ENCODE data around the gene PGS1. TPM values are rescaled to one million over a fixed set of nuclear protein-coding genes. Genes with fewer than 3 reads are reported as not detected.

Gene PGS1
- total RNA-seq, 4 donors from 2014 or later: 23.9 to 51.7 (median 34.2) TPM

DNA sequence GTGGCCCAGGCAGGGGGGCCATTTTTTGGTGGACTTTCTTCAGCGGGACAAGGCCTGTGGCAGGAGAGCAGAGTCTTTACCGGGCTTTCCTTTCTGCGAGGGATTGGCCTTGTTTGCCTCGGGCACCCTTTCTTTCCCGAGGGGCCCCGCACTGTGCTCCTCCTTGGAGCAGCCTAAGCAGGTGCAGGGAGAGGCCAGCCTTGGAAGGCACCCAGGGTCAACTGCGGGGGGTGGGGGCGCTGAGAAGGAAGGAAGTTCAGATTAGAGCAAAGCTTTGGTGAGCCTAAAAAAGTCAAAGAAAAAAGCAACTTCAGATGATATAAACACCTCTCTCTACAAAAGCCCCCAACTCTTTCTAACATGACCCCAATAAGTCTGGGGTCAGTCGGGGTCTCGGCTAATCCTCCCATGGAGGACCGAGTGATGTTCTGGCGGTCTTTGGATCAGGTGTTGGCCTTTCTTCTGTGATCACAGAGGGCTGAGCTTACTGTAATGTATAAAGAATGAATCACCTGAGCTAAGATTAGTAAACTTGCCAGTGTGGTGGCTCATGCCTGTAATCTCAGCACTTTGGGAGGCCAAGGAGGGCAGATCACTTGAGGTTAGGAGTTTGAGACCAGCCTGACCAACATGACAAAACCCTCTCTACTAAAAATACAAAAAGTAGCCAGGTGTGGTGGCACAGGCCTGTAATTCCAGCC is 63.0 kb downstream of the PGS1 start:
- H3K27me3 ChIP-seq: peaks cover 7% of the 10 kb centered on the region
- TF ChIP-seq, protein P1, sequence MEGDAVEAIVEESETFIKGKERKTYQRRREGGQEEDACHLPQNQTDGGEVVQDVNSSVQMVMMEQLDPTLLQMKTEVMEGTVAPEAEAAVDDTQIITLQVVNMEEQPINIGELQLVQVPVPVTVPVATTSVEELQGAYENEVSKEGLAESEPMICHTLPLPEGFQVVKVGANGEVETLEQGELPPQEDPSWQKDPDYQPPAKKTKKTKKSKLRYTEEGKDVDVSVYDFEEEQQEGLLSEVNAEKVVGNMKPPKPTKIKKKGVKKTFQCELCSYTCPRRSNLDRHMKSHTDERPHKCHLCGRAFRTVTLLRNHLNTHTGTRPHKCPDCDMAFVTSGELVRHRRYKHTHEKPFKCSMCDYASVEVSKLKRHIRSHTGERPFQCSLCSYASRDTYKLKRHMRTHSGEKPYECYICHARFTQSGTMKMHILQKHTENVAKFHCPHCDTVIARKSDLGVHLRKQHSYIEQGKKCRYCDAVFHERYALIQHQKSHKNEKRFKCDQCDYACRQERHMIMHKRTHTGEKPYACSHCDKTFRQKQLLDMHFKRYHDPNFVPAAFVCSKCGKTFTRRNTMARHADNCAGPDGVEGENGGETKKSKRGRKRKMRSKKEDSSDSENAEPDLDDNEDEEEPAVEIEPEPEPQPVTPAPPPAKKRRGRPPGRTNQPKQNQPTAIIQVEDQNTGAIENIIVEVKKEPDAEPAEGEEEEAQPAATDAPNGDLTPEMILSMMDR (IDR thresholded peaks at IDR 0.05): no peak
- TF ChIP-seq EP300 (IDR thresholded peaks at IDR 0.05): no peak
- TF ChIP-seq POLR2AphosphoS5 (IDR thresholded peaks at IDR 0.05): no peak
- no peak for TF ChIP-seq POLR2A (IDR thresholded peaks at IDR 0.05)
- H3K36me3 ChIP-seq: no peaks in the 10 kb centered on the region
- no peak for DNase-seq (ENCODE audit: low spot score in 2 of 2)
- no peak overlapping the region for H3K4me3 ChIP-seq
- WGBS: 57% methylated on average over 11 of the region's 12 CpGs
- H3K9me3 ChIP-seq: no peaks in the 10 kb centered on the region
- no peak overlapping the region for H3K27ac ChIP-seq
- no peaks in the 10 kb centered on the region for H3K4me1 ChIP-seq

DNA sequence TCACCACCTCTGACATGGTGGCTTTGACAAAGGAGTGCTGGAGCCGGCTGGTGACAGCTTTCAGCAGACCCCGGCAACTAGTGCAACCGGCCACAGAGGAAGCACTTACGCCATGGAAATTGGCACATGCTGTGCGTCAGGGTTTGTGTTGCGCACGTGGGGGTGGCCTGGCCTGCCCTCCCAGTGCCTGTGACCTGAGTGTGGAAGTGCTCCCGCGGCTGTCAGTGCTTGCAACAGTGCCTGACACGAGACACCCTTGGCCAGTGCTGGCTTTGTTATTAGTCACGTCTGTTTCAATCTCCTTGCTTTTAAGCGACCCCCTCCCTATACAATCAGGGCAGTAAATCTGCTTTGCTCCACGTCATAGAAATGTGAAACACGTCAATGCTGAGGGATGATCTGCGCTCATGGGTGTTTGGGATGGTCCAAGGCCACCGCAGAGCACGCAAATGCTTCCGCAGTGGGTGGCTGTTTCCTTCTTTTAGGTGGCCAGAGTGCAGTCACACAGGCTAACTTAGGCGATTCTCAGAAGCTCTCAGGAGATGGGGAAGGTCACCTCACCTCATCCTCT is 64.3 kb downstream of the PGS1 start:
- TF ChIP-seq POLR2A (IDR thresholded peaks at IDR 0.05) (peak in 1 of 2 donors; percentile 8), POLR2AphosphoS5 (IDR thresholded peaks at IDR 0.05) (peak in 1 of 3 donors; percentile 22), EP300 (IDR thresholded peaks at IDR 0.05) (no peak)
- TF ChIP-seq, protein P1 (IDR thresholded peaks at IDR 0.05): no peak

DNA sequence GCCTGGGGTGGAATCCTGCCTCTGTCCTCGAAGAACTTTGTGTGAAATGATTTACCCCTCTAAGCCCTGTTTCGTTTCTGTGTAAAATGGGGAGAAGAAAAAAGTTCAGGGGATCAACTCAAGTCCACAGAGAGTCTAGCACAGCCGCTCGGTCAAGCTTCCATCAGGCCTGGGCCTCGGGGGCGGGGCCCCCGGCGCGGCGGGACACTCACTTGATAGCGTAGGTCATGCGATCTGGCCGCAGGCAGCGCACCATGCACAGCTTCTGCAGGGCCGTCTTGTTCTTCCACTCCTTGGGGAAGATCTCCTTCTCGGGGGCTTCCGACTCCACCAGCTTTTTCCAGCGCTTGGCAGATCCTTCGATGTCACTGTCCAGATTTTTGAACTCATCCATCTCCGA is 65.9 kb downstream of the PGS1 start:
- Histone ChIP-seq H3K4me3 (no peak overlapping the region), H3K27ac (no peak overlapping the region), H3K4me1 (no peaks in the 10 kb centered on the region), H3K27me3 (no peaks in the 10 kb centered on the region), H3K9me3 (no peaks in the 10 kb centered on the region), H3K36me3 (no peaks in the 10 kb centered on the region)
- no peak for DNase-seq (ENCODE audit: low spot score in 2 of 2)
- WGBS: 81% methylated on average over 20 of the region's 20 CpGs
- TF ChIP-seq POLR2AphosphoS5 (IDR thresholded peaks at IDR 0.05) (no peak), POLR2A (IDR thresholded peaks at IDR 0.05) (no peak), EP300 (IDR thresholded peaks at IDR 0.05) (no peak)
- TF ChIP-seq, protein P1 (IDR thresholded peaks at IDR 0.05): no peak

More for the DNA sequence above, 64.3 kb downstream of the PGS1 start:
- 59% methylated on average over 11 of the region's 19 CpGs for WGBS
- Histone ChIP-seq H3K9me3 (no peaks in the 10 kb centered on the region), H3K4me1 (no peaks in the 10 kb centered on the region), H3K36me3 (no peaks in the 10 kb centered on the region), H3K27ac (no peak overlapping the region), H3K4me3 (no peak overlapping the region), H3K27me3 (peaks cover 1% of the 10 kb centered on the region)
- DNase-seq (ENCODE audit: low spot score in 2 of 2): peak; percentile 87

DNA sequence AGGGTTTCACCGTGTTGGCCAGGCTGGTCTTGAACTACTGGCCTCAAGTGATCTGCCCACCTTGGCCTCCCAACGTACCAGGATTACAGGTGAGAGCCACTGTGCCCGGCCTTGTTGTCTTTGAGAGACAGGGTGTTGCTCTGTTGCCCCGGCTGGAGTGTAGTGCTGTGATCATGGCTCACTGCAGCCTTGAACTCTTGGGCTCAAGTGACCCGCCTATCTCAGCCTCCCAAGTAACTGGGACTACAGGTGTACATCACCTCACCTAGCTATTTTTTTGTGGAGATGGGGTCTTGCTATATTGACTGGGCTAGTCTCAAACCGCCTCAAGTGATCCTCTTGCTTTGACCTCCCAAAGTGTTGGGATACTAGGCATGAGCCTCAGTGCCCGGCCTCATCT is 68.4 kb downstream of the PGS1 start:
- WGBS: 95% methylated on average over 7 of the region's 7 CpGs
- no peak overlapping the region for H3K27ac ChIP-seq
- TF ChIP-seq EP300 (IDR thresholded peaks at IDR 0.05): no peak
- TF ChIP-seq, protein P1 (IDR thresholded peaks at IDR 0.05): no peak
- TF ChIP-seq POLR2A (IDR thresholded peaks at IDR 0.05): no peak
- TF ChIP-seq POLR2AphosphoS5 (IDR thresholded peaks at IDR 0.05): no peak
- H3K4me3 ChIP-seq: no peak overlapping the region
- H3K4me1 ChIP-seq: no peaks in the 10 kb centered on the region
- no peaks in the 10 kb centered on the region for H3K36me3 ChIP-seq
- H3K9me3 ChIP-seq: no peaks in the 10 kb centered on the region
- H3K27me3 ChIP-seq: no peaks in the 10 kb centered on the region
- DNase-seq (ENCODE audit: low spot score in 2 of 2): no peak

DNA sequence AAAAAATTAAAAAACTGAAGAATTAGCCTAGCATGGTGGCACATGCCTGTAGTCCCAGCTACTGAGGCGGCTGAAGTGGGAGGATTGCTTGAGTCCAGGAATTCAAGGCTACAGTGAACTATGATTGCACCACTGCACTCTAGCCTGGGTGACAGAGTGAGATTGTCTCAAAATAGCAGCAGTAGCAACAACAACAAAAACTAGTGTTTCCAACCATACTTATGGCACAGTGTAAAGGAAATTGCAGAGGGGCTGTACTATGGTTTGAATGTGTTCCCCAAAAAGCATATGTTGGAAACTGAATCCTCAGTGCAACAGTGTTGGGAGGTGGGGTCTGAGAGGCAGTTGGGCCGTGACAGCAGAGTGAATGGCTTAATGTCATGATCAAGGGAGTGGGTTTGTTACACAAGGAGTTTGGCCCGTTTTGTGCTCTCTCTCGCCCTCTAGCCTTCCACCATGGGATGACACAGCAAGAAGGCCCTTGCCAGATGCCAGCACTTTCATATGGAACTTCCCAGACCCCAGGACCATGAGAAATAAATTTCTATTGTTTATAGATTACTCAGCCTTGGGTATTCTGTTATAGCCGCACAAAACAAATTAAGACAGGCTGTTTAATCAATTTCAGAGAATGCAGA is 70.0 kb downstream of the PGS1 start:
- TF ChIP-seq POLR2AphosphoS5 (IDR thresholded peaks at IDR 0.05) (no peak), EP300 (IDR thresholded peaks at IDR 0.05) (no peak), POLR2A (IDR thresholded peaks at IDR 0.05) (no peak)
- TF ChIP-seq, protein P1 (IDR thresholded peaks at IDR 0.05): no peak
- Histone ChIP-seq H3K36me3 (no peaks in the 10 kb centered on the region), H3K27me3 (no peaks in the 10 kb centered on the region), H3K9me3 (no peaks in the 10 kb centered on the region), H3K4me1 (no peaks in the 10 kb centered on the region), H3K27ac (no peak overlapping the region), H3K4me3 (no peak overlapping the region)
- WGBS: 86% methylated on average over 5 of the region's 5 CpGs
- DNase-seq (ENCODE audit: low spot score in 2 of 2): no peak
